ENCODE measurements around the gene NPTXR. TPM values are rescaled to one million over a fixed set of nuclear protein-coding genes. Genes with fewer than 3 reads are reported as not detected.
"Not testable (repeated sequence)": the region's sequence is repeated elsewhere in the genome, so short reads cannot be mapped to it uniquely, and the experiment has no call there.

Gene NPTXR
- polyA plus RNA-seq, 3 donors, result 4.1 to 4.4 (median 4.3) TPM

DNA sequence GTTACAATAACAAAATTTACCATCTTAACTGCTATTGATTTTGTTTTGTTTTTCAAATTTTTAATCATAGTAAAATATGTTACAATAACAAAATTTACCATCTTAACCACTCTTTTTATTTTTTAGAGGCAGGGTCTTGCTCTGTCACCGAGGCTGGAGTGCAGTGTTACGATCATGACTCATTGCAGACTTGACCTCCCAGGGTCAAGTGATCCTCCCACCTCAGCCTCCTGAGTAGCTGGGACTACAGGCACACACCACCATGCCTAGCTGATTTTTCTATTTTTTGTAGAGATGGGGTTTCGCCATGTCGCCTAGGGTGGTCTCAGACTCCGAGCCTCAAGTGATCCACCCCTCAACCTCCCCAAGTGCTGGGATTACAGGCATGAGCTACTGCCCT lies 10.1 kb upstream of the NPTXR start:
- not testable (repeated sequence) for DNase-seq (ENCODE audit: low read depth in 3 of 3, low spot score in 2 of 3)

DNA sequence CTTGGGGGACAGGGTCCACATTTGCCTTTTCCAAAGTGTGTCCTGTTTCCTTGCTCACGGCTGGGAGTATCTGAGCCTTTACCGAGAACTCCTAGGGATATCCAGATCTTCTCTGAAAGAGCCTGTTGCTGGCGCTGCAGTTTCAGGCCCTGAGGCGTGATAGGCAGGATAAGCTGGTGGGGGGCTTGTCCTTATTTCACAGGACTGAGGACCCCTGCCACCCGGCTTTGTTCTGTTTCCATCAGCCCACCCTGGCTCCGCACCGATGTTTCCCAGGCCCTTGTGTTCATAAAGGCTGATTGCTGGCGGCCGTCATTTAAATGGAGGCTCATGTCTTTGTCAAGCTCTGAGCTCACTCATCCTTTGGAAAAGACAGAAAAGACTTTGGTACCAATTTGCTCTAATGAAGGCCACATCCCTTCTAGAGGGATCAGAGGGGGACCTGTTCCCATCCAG lies 9.4 kb upstream of the NPTXR start:
- no peak for DNase-seq (ENCODE audit: low read depth in 3 of 3, low spot score in 2 of 3)

DNA sequence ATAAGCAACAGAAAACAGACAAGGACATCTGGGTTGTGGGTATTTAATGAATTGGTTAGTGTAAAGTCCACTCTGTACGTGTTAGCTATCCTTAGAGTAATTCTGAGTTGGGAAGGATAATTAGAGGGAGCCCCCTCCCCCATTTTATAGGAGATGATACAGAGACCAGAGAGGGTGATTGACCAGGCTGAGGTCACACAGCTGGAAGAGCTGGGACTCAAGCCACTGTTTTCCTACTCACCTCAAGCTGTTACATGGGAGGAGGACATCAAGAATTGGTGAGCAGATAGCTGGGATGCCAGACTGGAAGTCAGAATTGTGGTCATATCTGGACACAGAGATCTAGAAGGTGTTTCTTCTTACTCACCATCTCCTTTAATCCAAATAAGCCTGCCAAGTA lies 8.7 kb upstream of the NPTXR start:
- no peak for DNase-seq (ENCODE audit: low read depth in 3 of 3, low spot score in 2 of 3)

DNA sequence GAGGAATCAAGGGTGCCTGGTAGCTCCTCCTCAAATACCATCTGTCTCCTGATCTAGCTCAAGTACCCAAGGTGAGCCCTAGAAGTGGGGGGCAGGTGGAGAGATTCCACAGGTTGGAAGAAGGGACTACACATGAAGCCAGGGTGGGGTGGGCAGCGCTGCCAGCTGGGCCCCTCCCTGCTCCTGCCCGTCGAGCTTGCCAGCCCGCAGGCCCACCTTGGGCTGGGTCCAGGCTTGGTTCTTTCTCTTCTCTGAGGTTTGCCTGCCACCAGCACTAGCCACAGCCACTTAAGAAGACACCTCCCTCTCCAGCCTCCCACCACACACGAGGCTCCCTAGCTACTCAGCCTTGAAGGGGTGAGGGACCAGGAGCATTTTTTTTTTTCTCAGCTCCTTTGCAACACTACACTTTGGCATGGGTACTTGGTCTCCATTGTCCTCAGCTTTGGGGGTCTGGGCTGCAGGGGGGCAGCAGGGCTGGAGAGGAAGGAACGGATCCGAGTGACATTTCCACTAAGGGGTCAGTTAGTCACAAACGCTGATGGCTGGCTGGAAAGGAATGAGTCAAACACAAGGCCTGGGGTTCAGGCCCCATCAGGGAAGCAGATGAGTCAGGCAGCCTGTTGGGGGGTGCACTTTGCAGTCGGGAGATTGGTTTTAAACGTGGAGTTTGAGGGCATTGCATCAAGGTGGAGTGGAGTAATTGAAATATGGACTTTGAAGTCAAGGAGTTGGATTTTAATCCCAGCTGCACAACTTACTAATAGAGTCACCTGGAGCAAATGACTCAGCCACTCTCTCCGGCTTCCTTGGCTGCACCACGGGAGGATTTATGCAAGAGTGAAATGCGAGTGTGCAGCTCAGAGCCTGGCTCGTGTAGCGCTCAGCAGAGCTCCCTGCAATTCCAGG lies 7.4 kb upstream of the NPTXR start:
- DNase-seq (ENCODE audit: low read depth in 3 of 3, low spot score in 2 of 3), result no peak

DNA sequence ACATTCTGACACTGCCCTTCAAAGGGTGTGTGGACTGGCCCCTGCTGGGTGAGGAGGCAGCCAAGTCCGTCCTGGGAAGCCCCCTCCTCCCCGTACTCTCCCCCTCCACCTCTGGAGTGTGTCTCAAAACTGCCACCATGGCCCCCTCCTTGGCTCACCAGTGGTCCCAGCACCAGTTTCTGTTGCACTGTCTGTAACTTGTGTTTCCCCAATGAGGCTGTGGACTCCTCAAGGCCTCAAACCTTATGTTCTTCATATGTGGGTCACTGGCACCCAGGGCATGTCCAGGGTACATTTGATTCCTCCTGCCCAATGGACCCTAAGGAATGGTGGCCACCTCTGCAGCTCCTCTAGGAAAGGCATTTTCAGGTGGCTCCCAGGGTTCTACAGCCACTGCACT lies 6.6 kb upstream of the NPTXR start:
- DNase-seq (ENCODE audit: low read depth in 3 of 3, low spot score in 2 of 3), result no peak

DNA sequence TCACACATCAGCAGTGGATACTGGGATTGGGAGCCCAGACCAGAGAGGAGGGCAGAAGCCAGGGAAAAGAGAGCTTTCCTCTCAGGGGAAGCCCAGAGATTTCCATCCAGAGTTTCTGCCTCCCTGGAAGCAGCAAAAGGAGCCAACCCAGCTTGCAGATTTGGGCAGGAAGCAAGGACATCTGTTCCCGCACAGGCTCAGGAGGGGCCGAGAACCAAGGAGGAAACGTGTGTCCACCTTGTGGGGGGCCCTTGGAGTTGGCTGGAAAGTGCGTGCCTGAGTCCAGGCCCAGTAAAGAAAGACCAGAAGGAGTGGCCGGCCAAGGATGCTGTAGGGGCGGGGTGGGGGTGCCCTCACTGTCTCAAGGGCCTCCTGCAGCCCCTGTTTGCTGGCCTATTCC lies 6.0 kb upstream of the NPTXR start:
- DNase-seq (ENCODE audit: low read depth in 3 of 3, low spot score in 2 of 3), result no peak

DNA sequence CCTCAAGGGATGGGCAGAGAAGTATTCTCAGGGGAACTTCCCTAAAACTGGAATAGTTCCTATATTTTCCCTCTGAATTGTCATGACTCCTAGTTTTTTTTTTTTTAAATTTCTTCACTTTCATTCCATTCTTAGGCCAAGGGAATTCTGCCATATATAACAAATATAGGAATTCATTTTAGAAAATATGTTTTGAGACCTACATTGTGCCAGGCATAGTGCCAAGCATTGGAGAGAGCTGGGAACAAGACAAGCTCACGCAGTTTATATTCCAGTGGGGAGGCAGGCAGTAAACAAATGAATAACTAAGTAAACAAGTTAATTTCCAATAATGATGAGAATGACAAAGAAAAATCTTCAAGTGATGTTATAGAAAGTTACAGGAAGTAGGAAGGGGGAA lies 2.6 kb upstream of the NPTXR start:
- DNase-seq (ENCODE audit: low read depth in 3 of 3, low spot score in 2 of 3), result no peak

DNA sequence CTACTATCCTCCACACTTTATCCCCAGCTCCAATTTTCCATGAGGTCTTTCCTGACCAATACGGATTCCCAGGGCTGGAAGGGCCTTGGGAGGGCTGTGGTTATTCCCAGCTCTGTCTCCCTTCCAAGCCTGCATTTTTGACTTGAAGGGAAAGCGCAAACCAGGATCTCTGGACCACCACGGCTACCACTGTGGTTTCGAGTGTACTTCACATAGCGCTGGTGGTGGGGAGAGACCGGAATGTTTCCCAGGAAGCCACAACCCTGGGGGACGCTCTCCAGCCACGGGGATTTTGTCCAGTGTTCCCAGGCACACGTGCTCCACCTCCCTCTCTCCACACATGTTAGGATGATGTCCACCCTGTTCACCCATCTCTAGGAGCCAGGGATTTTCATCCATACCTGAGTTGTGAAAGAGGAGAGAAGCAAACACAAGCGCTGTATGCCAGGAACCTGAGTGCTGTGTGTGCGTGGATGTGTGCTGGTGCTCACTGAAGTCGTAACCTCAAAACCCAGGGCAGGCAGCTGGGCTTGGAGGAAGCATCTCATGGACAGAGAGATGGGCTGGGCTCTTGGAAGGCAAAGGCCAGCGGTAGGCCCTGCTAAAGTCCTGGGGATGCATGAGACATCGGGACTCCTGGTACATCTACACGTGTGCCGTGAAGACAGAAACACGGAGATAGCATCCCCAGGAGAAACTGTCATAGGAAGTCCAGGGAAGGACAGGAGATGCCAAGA lies 1.3 kb upstream of the NPTXR start:
- DNase-seq (ENCODE audit: low read depth in 3 of 3, low spot score in 2 of 3), result no peak

DNA sequence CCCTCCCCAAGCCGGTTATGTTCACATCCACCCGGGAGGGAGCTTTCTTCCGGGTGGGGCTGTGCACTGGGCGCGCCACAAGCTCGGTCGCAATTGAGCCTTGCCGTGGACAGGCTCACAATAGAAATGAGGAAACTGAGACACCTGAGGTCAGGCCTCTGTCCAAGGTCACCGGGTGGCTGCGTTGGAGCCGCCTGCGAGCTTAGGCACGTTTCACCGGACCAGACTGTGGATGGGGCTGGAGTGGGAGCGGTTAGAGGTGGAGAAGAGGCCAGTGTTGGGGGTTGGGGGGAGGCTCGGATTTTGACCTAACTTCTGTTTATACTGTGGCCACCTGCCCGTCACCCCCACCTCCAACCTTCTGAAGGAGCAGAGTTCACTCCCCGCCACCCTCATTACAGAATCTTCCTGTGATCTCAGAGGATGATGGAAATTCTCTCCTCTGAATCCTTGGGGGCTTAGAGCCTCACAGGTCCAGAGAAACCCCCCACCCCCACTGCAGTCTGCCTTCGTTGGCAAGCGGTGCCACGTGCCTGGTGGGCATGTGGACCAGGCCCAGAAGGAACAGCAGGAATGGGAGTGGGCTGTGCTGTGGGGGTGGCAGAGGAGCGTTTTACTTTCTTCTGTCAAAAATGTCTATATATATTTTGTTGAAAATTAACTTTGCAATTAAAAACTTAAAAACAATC lies 631 bp upstream of the NPTXR start:
- no peak for DNase-seq (ENCODE audit: low read depth in 3 of 3, low spot score in 2 of 3)

DNA sequence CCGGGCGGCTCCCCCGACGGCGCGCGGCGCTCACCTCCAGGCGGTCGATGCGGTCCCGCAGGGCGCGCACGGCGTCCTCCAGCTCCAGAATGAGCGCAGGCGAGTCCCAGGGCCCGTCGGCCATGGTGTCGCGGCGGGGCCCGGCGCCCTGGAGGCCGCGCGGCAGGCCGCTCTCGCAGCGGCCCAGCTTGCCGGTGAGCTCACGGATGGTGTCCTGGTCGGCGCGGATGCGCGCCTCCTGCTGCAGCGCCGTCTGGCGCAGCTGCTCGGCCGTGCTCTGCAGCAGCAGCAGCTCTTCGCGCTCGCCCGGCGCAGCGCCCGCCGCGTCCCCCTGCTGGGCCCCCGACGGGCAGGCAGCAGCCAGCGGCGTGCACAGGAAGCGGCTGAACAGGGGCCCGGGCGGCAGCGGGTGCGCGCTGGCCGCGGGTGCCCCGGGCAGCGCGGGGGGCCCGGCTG lies 599 bp downstream of the NPTXR start:
- DNase-seq (ENCODE audit: low read depth in 3 of 3, low spot score in 2 of 3), result peak; percentile 40 to 61 (median 57)

DNA sequence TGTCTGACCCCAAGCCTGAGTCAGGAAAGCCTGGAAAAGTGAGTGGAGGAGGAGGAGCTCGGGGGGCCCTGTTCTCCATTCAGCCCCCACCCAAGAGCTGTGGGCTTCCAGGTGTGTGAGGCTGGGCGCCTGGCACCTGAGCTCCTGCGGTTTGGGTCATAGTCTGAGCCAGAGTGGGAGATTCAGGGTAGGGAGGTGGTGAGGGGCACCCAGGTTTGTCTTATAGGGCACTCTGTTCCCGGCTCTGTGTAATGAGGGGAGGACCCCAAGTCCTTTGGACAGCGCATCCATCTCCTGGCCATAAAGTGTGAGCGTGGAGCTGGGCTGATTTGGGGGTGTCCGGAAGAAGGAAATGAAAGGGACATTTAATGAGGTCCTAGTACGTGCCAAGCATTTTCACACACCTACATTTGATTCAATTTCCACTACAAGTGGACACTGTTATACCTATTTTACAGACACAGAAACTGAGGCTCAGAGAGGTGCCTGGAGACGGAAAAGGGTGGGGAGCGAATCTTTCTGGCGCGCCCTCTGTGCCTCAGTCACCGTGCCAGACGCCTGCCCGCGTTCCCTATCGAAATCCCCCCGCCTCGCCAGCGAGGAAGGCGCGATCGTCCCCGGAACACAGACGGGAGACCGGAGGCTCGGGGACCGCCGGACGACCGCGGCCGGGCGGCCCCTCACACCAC lies 1.2 kb downstream of the NPTXR start:
- no peak for DNase-seq (ENCODE audit: low read depth in 3 of 3, low spot score in 2 of 3)

DNA sequence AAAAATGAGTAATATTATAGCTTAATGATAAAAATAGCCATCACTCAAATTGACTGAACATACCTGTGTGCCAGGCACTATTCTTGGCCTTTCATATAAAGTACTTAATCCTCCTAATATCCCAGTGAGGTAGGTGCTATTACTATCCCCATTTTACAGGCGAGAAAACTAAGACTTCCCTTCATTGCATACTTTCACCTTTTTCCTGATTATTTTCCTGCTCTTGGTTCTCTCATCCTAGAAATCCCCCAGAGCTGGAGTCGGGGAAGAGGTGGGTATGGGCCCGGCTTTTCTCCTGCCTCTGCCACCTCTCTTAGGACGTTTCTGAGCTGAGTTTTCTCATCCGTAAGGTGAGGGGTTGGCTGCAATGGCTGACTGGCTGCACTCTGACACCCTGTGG lies 2.2 kb downstream of the NPTXR start:
- no peak for DNase-seq (ENCODE audit: low read depth in 3 of 3, low spot score in 2 of 3)

DNA sequence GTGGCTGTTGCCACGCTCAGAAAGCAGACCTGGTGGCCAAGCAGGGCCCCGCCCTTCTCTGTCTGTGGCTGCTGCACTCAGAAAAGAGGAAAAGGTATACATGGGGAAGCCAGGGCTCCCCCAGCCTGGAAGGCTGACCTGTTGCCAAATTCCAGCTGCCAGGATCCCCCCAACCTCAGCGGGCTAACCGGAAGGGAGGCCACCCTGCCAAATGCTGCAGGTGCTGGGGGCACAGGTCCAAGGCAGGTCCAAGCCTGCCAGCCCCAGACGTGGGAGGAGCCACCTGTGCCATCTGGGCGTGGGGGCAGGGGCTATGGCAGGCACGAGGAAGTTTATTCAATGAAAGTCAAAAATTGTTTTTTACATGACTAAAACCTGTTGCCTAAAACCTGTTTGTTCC lies 2.6 kb downstream of the NPTXR start:
- no peak for DNase-seq (ENCODE audit: low read depth in 3 of 3, low spot score in 2 of 3)

DNA sequence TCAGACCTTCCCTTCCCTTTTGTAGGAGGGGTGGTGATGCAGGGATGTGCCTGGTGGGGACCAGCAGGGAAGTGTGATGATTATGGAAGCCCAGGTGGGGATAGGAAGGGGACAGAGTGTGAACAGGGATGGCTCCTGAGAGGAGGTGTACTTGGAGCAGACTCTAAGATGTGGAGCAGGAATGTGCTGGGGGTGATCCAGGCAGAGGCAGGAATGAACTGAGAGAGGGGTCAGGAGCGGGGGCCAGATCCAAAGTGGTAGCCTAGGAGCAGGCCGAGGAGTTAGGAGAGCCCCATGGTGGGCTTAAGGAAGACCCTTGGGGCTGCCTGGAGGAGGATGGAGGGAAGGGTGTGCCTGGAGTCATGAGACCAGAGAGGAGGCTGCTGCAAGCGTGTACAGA lies 3.7 kb downstream of the NPTXR start:
- DNase-seq (ENCODE audit: low read depth in 3 of 3, low spot score in 2 of 3), result no peak

DNA sequence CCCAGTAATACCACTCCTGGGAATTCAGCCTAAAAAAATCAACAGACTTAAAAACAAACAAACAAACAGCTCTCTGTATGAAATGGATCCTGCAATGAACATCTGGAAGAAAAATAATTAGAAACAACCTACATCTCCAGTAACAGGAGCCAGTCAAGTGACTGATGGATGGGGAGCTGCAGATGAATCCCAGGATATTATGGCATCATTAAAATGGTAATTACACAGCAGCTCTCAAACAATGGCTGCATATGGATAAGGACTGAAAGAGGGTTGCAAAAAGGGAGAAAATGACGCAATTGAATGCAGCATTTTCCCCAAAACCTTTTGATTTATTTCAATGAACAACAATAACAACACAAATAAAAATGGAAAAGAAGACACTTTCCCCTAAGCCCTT lies 4.1 kb downstream of the NPTXR start:
- DNase-seq (ENCODE audit: low read depth in 3 of 3, low spot score in 2 of 3), result no peak

DNA sequence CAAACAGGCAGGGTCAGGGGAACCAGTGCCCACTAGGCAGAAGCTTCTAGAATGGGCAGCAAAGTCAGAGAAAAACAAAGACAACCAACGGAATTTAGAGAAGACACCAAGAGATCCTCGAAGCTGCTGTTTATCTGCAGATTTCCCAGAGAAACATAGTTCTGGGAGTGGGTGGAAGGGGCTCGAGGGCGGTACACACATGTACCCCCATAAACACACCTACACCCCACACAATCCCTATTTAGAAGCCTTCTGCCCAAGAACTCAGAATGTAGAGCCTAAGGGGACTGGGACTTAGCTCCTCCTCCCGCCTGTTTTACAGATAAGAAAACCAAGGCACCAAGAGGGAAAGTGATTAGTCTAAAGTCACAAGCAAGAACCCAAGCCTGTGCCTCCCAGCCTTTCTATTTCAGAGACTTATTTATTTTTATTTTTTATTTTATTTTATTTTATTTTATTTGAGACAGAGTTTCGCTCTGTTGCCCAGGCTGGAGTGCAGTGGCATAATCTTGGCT lies 6.4 kb downstream of the NPTXR start:
- no peak for DNase-seq (ENCODE audit: low read depth in 3 of 3, low spot score in 2 of 3)

DNA sequence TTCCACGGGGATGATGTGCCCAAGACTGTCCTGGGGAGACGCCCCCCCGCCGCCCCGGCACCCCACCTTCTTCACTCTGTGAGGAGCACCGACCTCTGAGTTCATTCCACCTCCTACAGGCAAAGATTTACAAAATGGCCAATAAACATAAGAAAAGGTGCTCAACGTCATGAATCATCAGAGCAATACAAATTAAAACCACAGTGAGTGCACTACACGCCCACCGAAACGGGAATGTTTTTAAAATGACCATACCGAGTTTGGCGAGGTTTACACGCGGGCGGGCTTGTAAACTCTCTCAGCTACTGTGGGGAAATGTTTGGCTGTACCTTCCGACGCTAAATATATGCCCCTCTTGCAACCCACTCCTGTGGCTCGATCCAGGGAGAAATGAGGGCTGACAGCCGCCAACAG lies 7.9 kb downstream of the NPTXR start:
- no peak for DNase-seq (ENCODE audit: low read depth in 3 of 3, low spot score in 2 of 3)

DNA sequence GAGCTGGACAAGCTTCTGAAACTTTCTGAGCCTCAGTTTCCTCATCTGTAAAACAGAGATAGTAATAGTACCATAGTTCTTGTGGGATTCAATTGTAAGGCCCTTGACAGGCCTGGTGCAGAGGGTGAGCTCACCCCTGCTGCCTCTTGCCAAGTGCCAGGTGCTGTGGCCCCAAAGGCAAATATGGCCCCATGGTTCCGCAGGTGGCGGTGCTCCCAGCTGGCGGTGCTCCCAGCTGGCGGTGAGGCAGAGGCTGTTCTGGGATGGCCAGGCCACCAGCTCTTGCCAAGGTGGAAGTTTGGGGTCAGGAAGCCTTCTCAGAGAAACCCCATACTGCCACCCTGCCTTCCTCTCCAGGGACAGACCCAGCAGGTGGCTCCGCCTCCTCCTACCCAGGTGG lies 8.8 kb downstream of the NPTXR start:
- no peak for DNase-seq (ENCODE audit: low read depth in 3 of 3, low spot score in 2 of 3)

DNA sequence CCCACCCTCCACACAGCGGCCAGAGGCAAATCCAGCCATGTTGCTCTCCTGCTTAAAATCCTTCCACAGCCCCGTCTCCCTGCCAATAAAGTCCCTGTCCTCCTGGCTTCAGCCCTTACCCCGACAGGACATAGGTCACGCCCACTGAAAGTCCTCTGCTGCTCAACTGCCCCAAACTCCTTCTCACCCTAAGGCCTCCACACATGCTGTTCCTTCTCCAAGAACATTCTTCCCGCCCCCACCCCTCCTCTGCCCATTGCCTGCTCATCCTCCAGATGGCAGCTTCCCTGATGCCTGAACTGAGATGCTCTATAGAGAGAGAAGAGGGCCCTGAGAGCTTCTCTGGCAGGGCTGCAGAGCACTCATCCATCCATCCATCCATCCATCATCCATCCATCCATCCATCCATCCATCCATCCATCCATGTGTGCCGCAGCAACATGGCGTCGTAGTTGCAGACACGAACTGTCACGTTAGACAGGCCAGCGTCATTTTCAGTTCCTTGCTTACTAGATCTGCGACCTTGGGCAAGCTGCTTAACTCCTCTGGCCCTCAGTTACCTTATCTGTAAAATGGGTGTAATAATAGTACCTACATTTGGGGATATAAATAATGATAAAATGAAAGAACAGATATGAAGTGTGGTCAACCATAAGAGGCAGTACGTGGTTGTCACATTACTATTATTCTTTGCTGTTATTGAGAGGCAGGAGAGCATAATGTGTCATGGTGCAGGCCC lies 9.4 kb downstream of the NPTXR start:
- no peak for DNase-seq (ENCODE audit: low read depth in 3 of 3, low spot score in 2 of 3)

DNA sequence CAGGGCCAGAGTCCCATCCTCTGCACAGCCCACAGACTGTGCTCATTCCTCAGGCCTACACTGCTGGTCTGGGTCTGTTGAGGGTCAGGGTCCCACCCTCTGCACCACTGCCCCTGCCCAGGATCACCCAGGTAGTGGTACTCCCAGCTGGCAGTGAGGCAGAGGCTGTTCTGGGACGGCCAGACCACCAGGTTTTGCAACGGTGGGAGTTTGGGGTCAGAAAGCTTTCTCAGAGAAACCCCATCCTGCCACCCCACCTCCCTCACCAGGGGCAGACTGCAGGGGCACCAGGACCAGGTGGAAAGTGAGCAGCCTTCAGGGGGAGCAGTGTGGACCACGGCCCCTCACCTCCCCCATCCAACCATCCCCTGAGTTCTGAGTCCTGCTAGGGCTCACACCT lies 10.8 kb downstream of the NPTXR start:
- no peak for DNase-seq (ENCODE audit: low read depth in 3 of 3, low spot score in 2 of 3)

All from right renal cortex interstitium (tissue), 3 donors.